WTC11 (cell line): ENCODE data around the gene SYN1. TPM values are rescaled to one million over a fixed set of nuclear protein-coding genes. Genes with fewer than 3 reads are reported as not detected.

ENCODE experiments used
- ATAC-seq: fragments of 200-7000 bp; cut with Tn5 transposase; 2 replicates; pipeline ENCODE4 v1.10.0; 2021; ENCODE audit warnings: mild to moderate bottlenecking, moderate library complexity
- CTCF ChIA-PET: fragments of 300-600 bp; sonication (Branson Sonifier 250); formaldehyde crosslinking; loops from one replicate; lab custom pipeline; 2021; ENCODE audit warnings: antibody characterized with exemption; lab: Charles Lee
- POLR2A ChIA-PET: fragments of 350-600 bp; sonication (Branson Sonifier 250); formaldehyde crosslinking; loops from one replicate; lab custom pipeline; 2021; ENCODE audit warnings: antibody characterized with exemption; lab: Charles Lee
- DNase-seq: peaks from one replicate; pipeline ENCODE4 v3.0.0; 2021; ENCODE audit warnings: low spot score
- H3K27ac Mint-ChIP-seq: 2 replicates; pipeline ENCODE4 v1.8.0; 2021; ENCODE audit warnings: mixed read lengths
- H3K27me3 Mint-ChIP-seq: 2 replicates; pipeline ENCODE4 v1.8.0; 2021; ENCODE audit warnings: low read depth, mild to moderate bottlenecking, moderate library complexity, mixed read lengths
- H3K36me3 Mint-ChIP-seq: 2 replicates; pipeline ENCODE4 v1.8.0; 2021; ENCODE audit warnings: mixed read lengths
- H3K4me1 Mint-ChIP-seq: 2 replicates; pipeline ENCODE4 v1.8.0; 2022; ENCODE audit warnings: mixed read lengths
- H3K4me3 Mint-ChIP-seq: 2 replicates; pipeline ENCODE4 v1.8.0; 2021; ENCODE audit warnings: mild to moderate bottlenecking, moderate library complexity, mixed read lengths
- H3K9me3 Mint-ChIP-seq: 2 replicates; pipeline ENCODE4 v1.8.0; 2021; ENCODE audit warnings: mixed read lengths
- ATF1 ChIP-seq: sonication (generic); formaldehyde crosslinking; IDR thresholded peaks from 2 replicates; pipeline ENCODE4 v1.8.1; 2023; ENCODE audit warnings: mild to moderate bottlenecking, moderate library complexity, missing genetic modification reagents
- E2F1 ChIP-seq: sonication (generic); formaldehyde crosslinking; IDR thresholded peaks from 2 replicates; pipeline ENCODE4 v1.8.0; 2022; ENCODE audit warnings: mild to moderate bottlenecking, missing genetic modification reagents
- E2F5 ChIP-seq: sonication (generic); formaldehyde crosslinking; IDR thresholded peaks from 2 replicates; pipeline ENCODE4 v1.8.1; 2022; ENCODE audit warnings: mild to moderate bottlenecking, moderate library complexity, missing genetic modification reagents
- ETV6 ChIP-seq: sonication (generic); formaldehyde crosslinking; IDR thresholded peaks from 2 replicates; pipeline ENCODE4 v1.8.1; 2022; ENCODE audit warnings: mild to moderate bottlenecking, missing genetic modification reagents
- FOXP1 ChIP-seq: sonication (generic); formaldehyde crosslinking; IDR thresholded peaks from 2 replicates; pipeline ENCODE4 v1.8.0; 2022; ENCODE audit warnings: missing genetic modification reagents, mild to moderate bottlenecking, moderate library complexity, borderline replicate concordance
- HMGA2 ChIP-seq: fragments of 250-450 bp; sonication (Bioruptor Pico); IDR thresholded peaks from 2 replicates; pipeline ENCODE4 v1.4.0; 2021; ENCODE audit warnings: mild to moderate bottlenecking, moderate library complexity
- IRF2 ChIP-seq: sonication (generic); formaldehyde crosslinking; IDR thresholded peaks from 2 replicates; pipeline ENCODE4 v1.8.0; 2022; ENCODE audit warnings: low read depth, missing genetic modification reagents, borderline replicate concordance
- JAZF1 ChIP-seq: fragments of 250-450 bp; sonication (Bioruptor Pico); IDR thresholded peaks from 2 replicates; pipeline ENCODE4 v1.9.0; 2021; ENCODE audit warnings: moderate library complexity, mild to moderate bottlenecking, inconsistent platforms
- NFYB ChIP-seq: sonication (generic); formaldehyde crosslinking; conservative IDR thresholded peaks from 2 replicates; pipeline ENCODE4 v1.8.0; 2022; ENCODE audit warnings: low read depth, missing genetic modification reagents
- OVOL2 ChIP-seq: fragments of 250-450 bp; sonication (Bioruptor Pico); IDR thresholded peaks from 2 replicates; pipeline ENCODE4 v1.9.0; 2021; ENCODE audit warnings: mild to moderate bottlenecking, borderline replicate concordance
- SMAD3 ChIP-seq: sonication (generic); formaldehyde crosslinking; IDR thresholded peaks from 2 replicates; pipeline ENCODE4 v1.8.0; 2022; ENCODE audit warnings: missing genetic modification reagents, mild to moderate bottlenecking, borderline replicate concordance
- SMAD4 ChIP-seq: sonication (generic); formaldehyde crosslinking; IDR thresholded peaks from 2 replicates; pipeline ENCODE4 v1.8.0; 2022; ENCODE audit warnings: mild to moderate bottlenecking, missing genetic modification reagents
- ZNF121 ChIP-seq: sonication (generic); formaldehyde crosslinking; IDR thresholded peaks from 2 replicates; pipeline ENCODE4 v1.8.0; 2023; ENCODE audit warnings: missing genetic modification reagents
- ZNF317 ChIP-seq: sonication (generic); formaldehyde crosslinking; IDR thresholded peaks from 2 replicates; pipeline ENCODE4 v1.8.1; 2023; ENCODE audit warnings: low read depth, mild to moderate bottlenecking, moderate library complexity, missing genetic modification reagents, borderline replicate concordance
- total RNA-seq: library from RNA; stranded (reverse); gene quantifications from 3 replicates; pipeline ENCODE4 v1.2.3, GENCODE V29; 2021
- TF ChIP-seq, protein P1 (sequence below): sonication (generic); formaldehyde crosslinking; IDR thresholded peaks from 2 replicates; pipeline ENCODE4 v1.8.0; 2023; ENCODE audit warnings: missing genetic modification reagents, mild to moderate bottlenecking, borderline replicate concordance
- TF ChIP-seq, protein P2 (sequence below): sonication (generic); formaldehyde crosslinking; IDR thresholded peaks from 2 replicates; pipeline ENCODE4 v1.8.1; 2023; ENCODE audit warnings: mild to moderate bottlenecking, moderate library complexity, missing genetic modification reagents
- TF ChIP-seq, protein P3 (sequence below): fragments of 250-450 bp; sonication (Bioruptor Pico); IDR thresholded peaks from 2 replicates; pipeline ENCODE4 v1.9.0; 2021; ENCODE audit warnings: mild to moderate bottlenecking
- TF ChIP-seq, protein P4 (sequence below): sonication (generic); formaldehyde crosslinking; IDR thresholded peaks from 2 replicates; pipeline ENCODE4 v1.8.1; 2023; ENCODE audit warnings: mild to moderate bottlenecking, missing genetic modification reagents
- TF ChIP-seq, protein P5 (sequence below): sonication (generic); formaldehyde crosslinking; conservative IDR thresholded peaks from 2 replicates; pipeline ENCODE4 v1.8.1; 2023; ENCODE audit warnings: mild to moderate bottlenecking, low read depth, missing genetic modification reagents, moderate library complexity

The SYN1 gene
- total RNA-seq, 1 experiment from 2014 or later, result 7.1 TPM

- no peaks in the 10 kb centered on the region for H3K36me3 Mint-ChIP-seq
- H3K9me3 Mint-ChIP-seq, result no peaks in the 10 kb centered on the region
- no peak overlapping the region for H3K27ac Mint-ChIP-seq
- TF ChIP-seq ATF1 (CRISPR knock-in tag) (no peak), ZNF121 (CRISPR knock-in tag) (no peak), HMGA2 (CRISPR knock-in tag) (no peak), IRF2 (CRISPR knock-in tag) (no peak), FOXP1 (CRISPR knock-in tag) (no peak), E2F5 (CRISPR knock-in tag) (no peak), ETV6 (CRISPR knock-in tag) (no peak), ZNF317 (CRISPR knock-in tag) (no peak), NFYB (CRISPR knock-in tag) (no peak), SMAD3 (CRISPR knock-in tag) (no peak), SMAD4 (CRISPR knock-in tag) (no peak), JAZF1 (CRISPR knock-in tag) (no peak), OVOL2 (CRISPR knock-in tag) (no peak), E2F1 (no peak)
- TF ChIP-seq, protein P1, sequence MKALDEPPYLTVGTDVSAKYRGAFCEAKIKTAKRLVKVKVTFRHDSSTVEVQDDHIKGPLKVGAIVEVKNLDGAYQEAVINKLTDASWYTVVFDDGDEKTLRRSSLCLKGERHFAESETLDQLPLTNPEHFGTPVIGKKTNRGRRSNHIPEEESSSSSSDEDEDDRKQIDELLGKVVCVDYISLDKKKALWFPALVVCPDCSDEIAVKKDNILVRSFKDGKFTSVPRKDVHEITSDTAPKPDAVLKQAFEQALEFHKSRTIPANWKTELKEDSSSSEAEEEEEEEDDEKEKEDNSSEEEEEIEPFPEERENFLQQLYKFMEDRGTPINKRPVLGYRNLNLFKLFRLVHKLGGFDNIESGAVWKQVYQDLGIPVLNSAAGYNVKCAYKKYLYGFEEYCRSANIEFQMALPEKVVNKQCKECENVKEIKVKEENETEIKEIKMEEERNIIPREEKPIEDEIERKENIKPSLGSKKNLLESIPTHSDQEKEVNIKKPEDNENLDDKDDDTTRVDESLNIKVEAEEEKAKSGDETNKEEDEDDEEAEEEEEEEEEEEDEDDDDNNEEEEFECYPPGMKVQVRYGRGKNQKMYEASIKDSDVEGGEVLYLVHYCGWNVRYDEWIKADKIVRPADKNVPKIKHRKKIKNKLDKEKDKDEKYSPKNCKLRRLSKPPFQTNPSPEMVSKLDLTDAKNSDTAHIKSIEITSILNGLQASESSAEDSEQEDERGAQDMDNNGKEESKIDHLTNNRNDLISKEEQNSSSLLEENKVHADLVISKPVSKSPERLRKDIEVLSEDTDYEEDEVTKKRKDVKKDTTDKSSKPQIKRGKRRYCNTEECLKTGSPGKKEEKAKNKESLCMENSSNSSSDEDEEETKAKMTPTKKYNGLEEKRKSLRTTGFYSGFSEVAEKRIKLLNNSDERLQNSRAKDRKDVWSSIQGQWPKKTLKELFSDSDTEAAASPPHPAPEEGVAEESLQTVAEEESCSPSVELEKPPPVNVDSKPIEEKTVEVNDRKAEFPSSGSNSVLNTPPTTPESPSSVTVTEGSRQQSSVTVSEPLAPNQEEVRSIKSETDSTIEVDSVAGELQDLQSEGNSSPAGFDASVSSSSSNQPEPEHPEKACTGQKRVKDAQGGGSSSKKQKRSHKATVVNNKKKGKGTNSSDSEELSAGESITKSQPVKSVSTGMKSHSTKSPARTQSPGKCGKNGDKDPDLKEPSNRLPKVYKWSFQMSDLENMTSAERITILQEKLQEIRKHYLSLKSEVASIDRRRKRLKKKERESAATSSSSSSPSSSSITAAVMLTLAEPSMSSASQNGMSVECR (CRISPR knock-in tag), result no peak
- TF ChIP-seq, protein P2, sequence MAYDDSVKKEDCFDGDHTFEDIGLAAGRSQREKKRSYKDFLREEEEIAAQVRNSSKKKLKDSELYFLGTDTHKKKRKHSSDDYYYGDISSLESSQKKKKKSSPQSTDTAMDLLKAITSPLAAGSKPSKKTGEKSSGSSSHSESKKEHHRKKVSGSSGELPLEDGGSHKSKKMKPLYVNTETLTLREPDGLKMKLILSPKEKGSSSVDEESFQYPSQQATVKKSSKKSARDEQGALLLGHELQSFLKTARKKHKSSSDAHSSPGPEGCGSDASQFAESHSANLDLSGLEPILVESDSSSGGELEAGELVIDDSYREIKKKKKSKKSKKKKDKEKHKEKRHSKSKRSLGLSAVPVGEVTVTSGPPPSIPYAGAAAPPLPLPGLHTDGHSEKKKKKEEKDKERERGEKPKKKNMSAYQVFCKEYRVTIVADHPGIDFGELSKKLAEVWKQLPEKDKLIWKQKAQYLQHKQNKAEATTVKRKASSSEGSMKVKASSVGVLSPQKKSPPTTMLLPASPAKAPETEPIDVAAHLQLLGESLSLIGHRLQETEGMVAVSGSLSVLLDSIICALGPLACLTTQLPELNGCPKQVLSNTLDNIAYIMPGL (CRISPR knock-in tag), result no peak
- TF ChIP-seq, protein P3, sequence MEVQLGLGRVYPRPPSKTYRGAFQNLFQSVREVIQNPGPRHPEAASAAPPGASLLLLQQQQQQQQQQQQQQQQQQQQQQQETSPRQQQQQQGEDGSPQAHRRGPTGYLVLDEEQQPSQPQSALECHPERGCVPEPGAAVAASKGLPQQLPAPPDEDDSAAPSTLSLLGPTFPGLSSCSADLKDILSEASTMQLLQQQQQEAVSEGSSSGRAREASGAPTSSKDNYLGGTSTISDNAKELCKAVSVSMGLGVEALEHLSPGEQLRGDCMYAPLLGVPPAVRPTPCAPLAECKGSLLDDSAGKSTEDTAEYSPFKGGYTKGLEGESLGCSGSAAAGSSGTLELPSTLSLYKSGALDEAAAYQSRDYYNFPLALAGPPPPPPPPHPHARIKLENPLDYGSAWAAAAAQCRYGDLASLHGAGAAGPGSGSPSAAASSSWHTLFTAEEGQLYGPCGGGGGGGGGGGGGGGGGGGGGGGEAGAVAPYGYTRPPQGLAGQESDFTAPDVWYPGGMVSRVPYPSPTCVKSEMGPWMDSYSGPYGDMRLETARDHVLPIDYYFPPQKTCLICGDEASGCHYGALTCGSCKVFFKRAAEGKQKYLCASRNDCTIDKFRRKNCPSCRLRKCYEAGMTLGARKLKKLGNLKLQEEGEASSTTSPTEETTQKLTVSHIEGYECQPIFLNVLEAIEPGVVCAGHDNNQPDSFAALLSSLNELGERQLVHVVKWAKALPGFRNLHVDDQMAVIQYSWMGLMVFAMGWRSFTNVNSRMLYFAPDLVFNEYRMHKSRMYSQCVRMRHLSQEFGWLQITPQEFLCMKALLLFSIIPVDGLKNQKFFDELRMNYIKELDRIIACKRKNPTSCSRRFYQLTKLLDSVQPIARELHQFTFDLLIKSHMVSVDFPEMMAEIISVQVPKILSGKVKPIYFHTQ (CRISPR knock-in tag), result no peak
- TF ChIP-seq, protein P4, sequence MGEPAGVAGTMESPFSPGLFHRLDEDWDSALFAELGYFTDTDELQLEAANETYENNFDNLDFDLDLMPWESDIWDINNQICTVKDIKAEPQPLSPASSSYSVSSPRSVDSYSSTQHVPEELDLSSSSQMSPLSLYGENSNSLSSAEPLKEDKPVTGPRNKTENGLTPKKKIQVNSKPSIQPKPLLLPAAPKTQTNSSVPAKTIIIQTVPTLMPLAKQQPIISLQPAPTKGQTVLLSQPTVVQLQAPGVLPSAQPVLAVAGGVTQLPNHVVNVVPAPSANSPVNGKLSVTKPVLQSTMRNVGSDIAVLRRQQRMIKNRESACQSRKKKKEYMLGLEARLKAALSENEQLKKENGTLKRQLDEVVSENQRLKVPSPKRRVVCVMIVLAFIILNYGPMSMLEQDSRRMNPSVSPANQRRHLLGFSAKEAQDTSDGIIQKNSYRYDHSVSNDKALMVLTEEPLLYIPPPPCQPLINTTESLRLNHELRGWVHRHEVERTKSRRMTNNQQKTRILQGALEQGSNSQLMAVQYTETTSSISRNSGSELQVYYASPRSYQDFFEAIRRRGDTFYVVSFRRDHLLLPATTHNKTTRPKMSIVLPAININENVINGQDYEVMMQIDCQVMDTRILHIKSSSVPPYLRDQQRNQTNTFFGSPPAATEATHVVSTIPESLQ (CRISPR knock-in tag), result no peak
- TF ChIP-seq, protein P5, sequence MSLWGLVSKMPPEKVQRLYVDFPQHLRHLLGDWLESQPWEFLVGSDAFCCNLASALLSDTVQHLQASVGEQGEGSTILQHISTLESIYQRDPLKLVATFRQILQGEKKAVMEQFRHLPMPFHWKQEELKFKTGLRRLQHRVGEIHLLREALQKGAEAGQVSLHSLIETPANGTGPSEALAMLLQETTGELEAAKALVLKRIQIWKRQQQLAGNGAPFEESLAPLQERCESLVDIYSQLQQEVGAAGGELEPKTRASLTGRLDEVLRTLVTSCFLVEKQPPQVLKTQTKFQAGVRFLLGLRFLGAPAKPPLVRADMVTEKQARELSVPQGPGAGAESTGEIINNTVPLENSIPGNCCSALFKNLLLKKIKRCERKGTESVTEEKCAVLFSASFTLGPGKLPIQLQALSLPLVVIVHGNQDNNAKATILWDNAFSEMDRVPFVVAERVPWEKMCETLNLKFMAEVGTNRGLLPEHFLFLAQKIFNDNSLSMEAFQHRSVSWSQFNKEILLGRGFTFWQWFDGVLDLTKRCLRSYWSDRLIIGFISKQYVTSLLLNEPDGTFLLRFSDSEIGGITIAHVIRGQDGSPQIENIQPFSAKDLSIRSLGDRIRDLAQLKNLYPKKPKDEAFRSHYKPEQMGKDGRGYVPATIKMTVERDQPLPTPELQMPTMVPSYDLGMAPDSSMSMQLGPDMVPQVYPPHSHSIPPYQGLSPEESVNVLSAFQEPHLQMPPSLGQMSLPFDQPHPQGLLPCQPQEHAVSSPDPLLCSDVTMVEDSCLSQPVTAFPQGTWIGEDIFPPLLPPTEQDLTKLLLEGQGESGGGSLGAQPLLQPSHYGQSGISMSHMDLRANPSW (CRISPR knock-in tag), result no peak
- ATAC-seq (no peak), DNase-seq (no peak)
- H3K27me3 Mint-ChIP-seq, result no peaks in the 10 kb centered on the region; the same call in 1 of the 2 replicates
- no peak overlapping the region for H3K4me3 Mint-ChIP-seq
- ChIA-PET POLR2A (no interaction called here), CTCF (no interaction called here)
- peaks cover 21% of the 10 kb centered on the region for H3K4me1 Mint-ChIP-seq
These were observed 31.5 kb downstream of the SYN1 start for GRCh38 chrX:47587906-47588735.
